PC-9 (cell line): Measurements from ENCODE around the gene NARS2. TPM values are rescaled to one million over a fixed set of nuclear protein-coding genes. Genes with fewer than 3 reads are reported as not detected.
A peak's percentile ranks its signal among the peaks of the same experiment; 100 is the strongest.

Experiments
- BruUV-seq: library from RNA; stranded (reverse); fragments of 400-500 nt; replicated peaks from 2 replicates; lab custom pipeline; 2021; lab: Mats Ljungman, UMichigan
- CTCF ChIA-PET: fragments of 300-600 bp; sonication (Branson Sonifier 250); formaldehyde crosslinking; loops from one replicate; lab custom pipeline; 2022; ENCODE audit warnings: antibody characterized with exemption; lab: Charles Lee
- POLR2A ChIA-PET: fragments of 300-600 bp; sonication (Branson Sonifier 250); formaldehyde crosslinking; loops from one replicate; lab custom pipeline; 2022; ENCODE audit warnings: antibody characterized with exemption; ENCODE audit not compliant: unreplicated experiment; lab: Charles Lee
- DNase-seq, 2 experiments: peaks; one replicate each; pipeline versions ENCODE4 v3.0.0 to v3.0.0-alpha.2; 2015 to 2022; ENCODE audit warnings: mixed read lengths in 1 of 2
- H2AFZ ChIP-seq: fragments of 200-600 bp; sonication (generic); 2 replicates; pipeline ENCODE4 v1.8.1; 2017; ENCODE audit warnings: antibody characterized with exemption
- H3F3A ChIP-seq: fragments of 200-600 bp; sonication (generic); 2 replicates; pipeline ENCODE4 v1.8.1; 2017; ENCODE audit warnings: antibody characterized with exemption, mild to moderate bottlenecking, low read depth; ENCODE audit not compliant: insufficient read depth
- H3K27ac ChIP-seq: fragments of 200-600 bp; sonication (generic); 2 replicates; pipeline ENCODE4 v1.6.1; 2016; ENCODE audit warnings: mixed run types
- H3K27me3 ChIP-seq: fragments of 200-600 bp; sonication (generic); 2 replicates; pipeline ENCODE4 v1.6.1; 2016; ENCODE audit warnings: low read depth, mixed run types; ENCODE audit not compliant: insufficient read depth
- H3K36me3 ChIP-seq: fragments of 200-600 bp; sonication (generic); 2 replicates; pipeline ENCODE4 v1.6.1; 2016; ENCODE audit warnings: low read depth, mixed run types
- H3K4me1 ChIP-seq: fragments of 200-600 bp; sonication (generic); replicated peaks from 2 replicates; pipeline ENCODE4 v1.6.1; 2016; ENCODE audit warnings: mixed run types; ENCODE audit not compliant: insufficient read depth
- H3K4me2 ChIP-seq: fragments of 200-600 bp; sonication (generic); 2 replicates; pipeline ENCODE4 v1.6.1; 2017; ENCODE audit warnings: mixed run types
- H3K4me3 ChIP-seq: fragments of 200-600 bp; sonication (generic); 2 replicates; pipeline ENCODE4 v1.6.1; 2016; ENCODE audit warnings: mixed run types
- H3K79me2 ChIP-seq: fragments of 200-600 bp; sonication (generic); 2 replicates; pipeline ENCODE4 v1.6.1; 2017; ENCODE audit warnings: low read depth, mixed run types
- H3K9me2 ChIP-seq: fragments of 200-600 bp; sonication (generic); 2 replicates; pipeline ENCODE4 v1.8.1; 2017; ENCODE audit warnings: mild to moderate bottlenecking; ENCODE audit not compliant: insufficient read depth
- H3K9me3 ChIP-seq: fragments of 200-600 bp; sonication (generic); 2 replicates; pipeline ENCODE4 v1.8.1; 2016; ENCODE audit warnings: low read depth; ENCODE audit not compliant: insufficient read depth
- H4K20me1 ChIP-seq: fragments of 200-600 bp; sonication (generic); 2 replicates; pipeline ENCODE4 v1.8.1; 2017; ENCODE audit not compliant: insufficient read depth
- CTCF ChIP-seq: fragments of 200-600 bp; sonication (generic); conservative IDR thresholded peaks from 2 replicates; pipeline ENCODE4 v1.6.1; 2017; ENCODE audit warnings: mixed run types, antibody characterized with exemption, mild to moderate bottlenecking, moderate library complexity
- EZH2 ChIP-seq: fragments of 200-600 bp; sonication (generic); IDR thresholded peaks from 2 replicates; pipeline ENCODE4 v1.8.0; 2017; ENCODE audit warnings: antibody characterized with exemption, low read depth
- intact Hi-C: fragments of 100-400 bp; cut with micrococcal nuclease; formaldehyde crosslinking; loops from one replicate; pipeline ENCODE4 v1.10.0; 2022; ENCODE audit not compliant: unreplicated experiment
- total RNA-seq: library from RNA; stranded (reverse); gene quantifications from 2 replicates; pipeline ENCODE4 v1.2.3, GENCODE V29; 2021

NARS2 gene
- total RNA-seq, 1 experiment from 2014 or later, result 22.4 TPM

DNA sequence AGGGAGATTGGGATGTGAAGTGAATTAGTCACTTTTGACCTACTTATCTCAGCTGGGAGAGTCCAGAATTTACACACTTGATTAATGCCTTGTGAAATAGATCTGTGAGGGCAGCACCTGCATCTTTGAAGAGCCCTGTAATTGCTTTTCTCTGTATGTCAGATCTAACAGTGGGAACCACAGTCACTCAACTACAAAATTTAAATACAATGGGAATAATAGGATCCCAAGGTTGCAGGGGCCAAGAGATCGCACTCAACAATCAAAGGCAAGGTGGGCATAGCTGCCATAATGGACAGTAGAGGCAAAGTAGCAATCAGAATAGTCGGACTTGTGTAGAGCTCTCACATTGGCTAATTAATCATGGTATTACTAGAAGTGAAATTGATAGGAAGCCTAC, 45.5 kb upstream of the NARS2 start:
- Histone ChIP-seq H2AFZ (no peak overlapping the region), H3K36me3 (no peaks in the 10 kb centered on the region), H3K79me2 (no peaks in the 10 kb centered on the region), H3K4me1 (no peaks in the 10 kb centered on the region), H3K4me2 (no peak overlapping the region), H3F3A (no peaks in the 10 kb centered on the region), H3K27ac (no peak overlapping the region), H3K9me2 (no peaks in the 10 kb centered on the region), H3K27me3 (peaks cover 37% of the 10 kb centered on the region), H3K4me3 (no peak overlapping the region), H3K9me3 (no peaks in the 10 kb centered on the region; the same call in 1 of the 2 replicates), H4K20me1 (no peaks in the 10 kb centered on the region)
- DNase-seq, result no peak
- intact Hi-C loops, result no loop called here
- BruUV-seq, result no TSS peak
- TF ChIP-seq CTCF (no peak), EZH2 (no peak)
- POLR2A ChIA-PET, result no interaction called here
- CTCF ChIA-PET, result no interaction called here

DNA sequence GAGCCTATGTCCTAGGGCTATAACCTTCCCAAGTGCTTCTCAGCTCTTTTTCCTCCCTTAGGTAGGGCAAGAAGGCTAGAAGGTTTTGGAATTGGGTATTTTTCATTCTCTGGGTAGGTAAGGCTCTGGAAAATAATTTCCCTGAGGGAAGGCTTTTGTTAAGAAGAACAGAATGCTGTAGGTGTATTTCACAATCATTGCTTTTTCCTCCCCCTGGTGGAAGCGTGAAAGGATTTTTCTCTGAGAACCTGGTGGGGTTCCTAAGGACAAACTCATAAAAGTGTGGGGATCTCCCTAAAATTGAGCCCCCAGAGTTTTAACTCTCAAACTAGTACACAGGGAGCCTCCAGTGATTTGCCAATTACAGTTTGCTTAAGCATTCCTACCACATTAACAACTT, 41.1 kb upstream of the NARS2 start:
- no peak for DNase-seq
- Histone ChIP-seq H3K4me1 (no peaks in the 10 kb centered on the region), H3K9me3 (no peaks in the 10 kb centered on the region), H2AFZ (no peak overlapping the region), H3F3A (no peaks in the 10 kb centered on the region), H3K27ac (no peak overlapping the region), H3K4me2 (no peak overlapping the region), H3K36me3 (no peaks in the 10 kb centered on the region), H4K20me1 (no peaks in the 10 kb centered on the region), H3K27me3 (peaks cover 29% of the 10 kb centered on the region), H3K9me2 (no peaks in the 10 kb centered on the region), H3K79me2 (no peaks in the 10 kb centered on the region), H3K4me3 (no peak overlapping the region)
- intact Hi-C loops, result no loop called here
- POLR2A ChIA-PET, result interaction anchor here (0.6 kb wide), 1 partner anchor 1549 kb away, joined by 3 read pairs; the partner anchor contains the start of gene CAPN5
- TF ChIP-seq EZH2 (no peak), CTCF (no peak)
- no TSS peak for BruUV-seq
- CTCF ChIA-PET, result no interaction called here

GRCh38 chr11:78613378-78613813, 38.7 kb upstream of the NARS2 start:
- TF ChIP-seq CTCF (no peak), EZH2 (no peak)
- no peaks in the 10 kb centered on the region for H3F3A ChIP-seq
- H3K9me3 ChIP-seq, result no peaks in the 10 kb centered on the region
- ChIA-PET CTCF (no interaction called here), POLR2A (no interaction called here)
- H3K36me3 ChIP-seq, result no peaks in the 10 kb centered on the region
- no peak overlapping the region for H3K4me3 ChIP-seq
- H3K27me3 ChIP-seq, result peaks cover 39% of the 10 kb centered on the region
- no TSS peak for BruUV-seq
- no peak overlapping the region for H2AFZ ChIP-seq
- intact Hi-C loops, result no loop called here
- H3K79me2 ChIP-seq, result no peaks in the 10 kb centered on the region
- no peaks in the 10 kb centered on the region for H3K4me1 ChIP-seq
- no peak overlapping the region for H3K4me2 ChIP-seq
- H4K20me1 ChIP-seq, result no peaks in the 10 kb centered on the region
- H3K27ac ChIP-seq, result no peak overlapping the region
- DNase-seq, result peak in 1 of 2 experiments; percentile 5
- no peaks in the 10 kb centered on the region for H3K9me2 ChIP-seq
